AG09309 (cell line): ENCODE measurements around the gene RCBTB2.

Source experiments
- DNase-seq: peaks from one replicate; pipeline ENCODE4 v3.0.0-alpha.2; 2010; ENCODE audit warnings: low read depth
- H3K4me3 ChIP-seq: 2 replicates; pipeline ENCODE4 v1.5.1; 2011; ENCODE audit warnings: mild to moderate bottlenecking, low read depth, low read length, moderate library complexity; ENCODE audit not compliant: control insufficient read depth
- TF ChIP-seq, protein P1 (sequence below): IDR thresholded peaks from 2 replicates; pipeline ENCODE4 v1.5.1; 2011; ENCODE audit warnings: mild to moderate bottlenecking, low read depth, low read length, inconsistent platforms; ENCODE audit not compliant: insufficient read depth, control insufficient read depth; ENCODE audit errors: missing control alignments

Gene RCBTB2

GRCh38 chr13:48555441-48555840 lies 22.6 kb upstream of the RCBTB2 start:
- TF ChIP-seq, protein P1, sequence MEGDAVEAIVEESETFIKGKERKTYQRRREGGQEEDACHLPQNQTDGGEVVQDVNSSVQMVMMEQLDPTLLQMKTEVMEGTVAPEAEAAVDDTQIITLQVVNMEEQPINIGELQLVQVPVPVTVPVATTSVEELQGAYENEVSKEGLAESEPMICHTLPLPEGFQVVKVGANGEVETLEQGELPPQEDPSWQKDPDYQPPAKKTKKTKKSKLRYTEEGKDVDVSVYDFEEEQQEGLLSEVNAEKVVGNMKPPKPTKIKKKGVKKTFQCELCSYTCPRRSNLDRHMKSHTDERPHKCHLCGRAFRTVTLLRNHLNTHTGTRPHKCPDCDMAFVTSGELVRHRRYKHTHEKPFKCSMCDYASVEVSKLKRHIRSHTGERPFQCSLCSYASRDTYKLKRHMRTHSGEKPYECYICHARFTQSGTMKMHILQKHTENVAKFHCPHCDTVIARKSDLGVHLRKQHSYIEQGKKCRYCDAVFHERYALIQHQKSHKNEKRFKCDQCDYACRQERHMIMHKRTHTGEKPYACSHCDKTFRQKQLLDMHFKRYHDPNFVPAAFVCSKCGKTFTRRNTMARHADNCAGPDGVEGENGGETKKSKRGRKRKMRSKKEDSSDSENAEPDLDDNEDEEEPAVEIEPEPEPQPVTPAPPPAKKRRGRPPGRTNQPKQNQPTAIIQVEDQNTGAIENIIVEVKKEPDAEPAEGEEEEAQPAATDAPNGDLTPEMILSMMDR: no peak

GRCh38 chr13:48551329-48551728 lies 18.4 kb upstream of the RCBTB2 start:
- TF ChIP-seq, protein P1: no peak
- no peak for DNase-seq
- H3K4me3 ChIP-seq: no peak overlapping the region

More at GRCh38 chr13:48555441-48555840, 22.6 kb upstream of the RCBTB2 start:
- no peak overlapping the region for H3K4me3 ChIP-seq
- no peak for DNase-seq

DNA sequence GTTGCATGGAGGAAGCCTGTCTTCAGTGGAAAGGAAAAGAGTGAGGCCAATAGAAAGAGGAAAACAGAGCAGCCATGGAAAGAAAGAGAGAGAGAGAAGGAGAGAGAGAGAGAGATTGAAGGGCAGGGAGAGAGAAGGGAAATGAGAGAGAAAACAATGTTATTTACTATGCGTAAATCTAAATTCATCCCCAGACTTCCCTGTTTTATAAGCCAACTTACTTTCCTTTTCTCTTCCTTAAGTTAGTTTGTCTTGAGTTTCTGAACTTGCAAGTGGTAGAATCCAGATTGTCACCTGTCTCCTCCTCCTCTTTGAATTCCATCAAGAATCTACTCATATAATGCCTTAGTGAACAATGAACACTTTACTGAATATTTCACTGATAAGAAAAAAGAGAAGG lies 16.8 kb upstream of the RCBTB2 start:
- H3K4me3 ChIP-seq: no peak overlapping the region
- TF ChIP-seq, protein P1: no peak
- no peak for DNase-seq

- no peak for DNase-seq
- TF ChIP-seq, protein P1: no peak
- no peak overlapping the region for H3K4me3 ChIP-seq
Measured at GRCh38 chr13:48547663-48548092, 14.8 kb upstream of the RCBTB2 start.

- TF ChIP-seq, protein P1: no peak
- no peak overlapping the region for H3K4me3 ChIP-seq
- no peak for DNase-seq
Measured at GRCh38 chr13:48545608-48546007, 12.7 kb upstream of the RCBTB2 start.

GRCh38 chr13:48542581-48543341 lies 9.9 kb upstream of the RCBTB2 start:
- TF ChIP-seq, protein P1: no peak
- H3K4me3 ChIP-seq: no peak overlapping the region
- no peak for DNase-seq
